Activated CD8-positive, alpha-beta memory T cell treated with anti-CD3 and anti-CD28 coated beads, Interleukin-2, amount 50 U/mL, for 24 hours (primary cell): ENCODE data around the gene CGN.

Source experiments
- DNase-seq: peaks from one replicate; pipeline ENCODE4 v3.0.0-alpha.2; 2020; ENCODE audit errors: extremely low read depth

Gene CGN

DNA sequence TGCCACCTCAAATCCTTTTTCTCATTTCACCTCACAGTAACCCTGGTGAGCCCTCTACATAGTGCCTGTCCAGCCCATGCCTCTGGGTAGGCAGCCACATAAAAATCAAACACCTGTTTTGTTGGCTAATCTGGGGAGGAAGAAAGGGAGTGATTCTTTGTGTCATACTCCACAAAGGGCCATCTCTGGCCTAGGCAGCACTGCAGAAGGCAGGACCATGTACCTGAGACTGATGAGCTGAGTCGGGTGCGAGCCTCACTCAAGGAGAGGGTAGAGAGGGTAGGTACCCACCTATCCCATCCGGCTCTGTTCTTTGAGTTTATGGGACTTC, 36.7 kb downstream of the CGN start:
- no peak for DNase-seq

- DNase-seq = no peak
Observed at GRCh38 chr1:151549199-151549598, 38.0 kb downstream of the CGN start.

DNA sequence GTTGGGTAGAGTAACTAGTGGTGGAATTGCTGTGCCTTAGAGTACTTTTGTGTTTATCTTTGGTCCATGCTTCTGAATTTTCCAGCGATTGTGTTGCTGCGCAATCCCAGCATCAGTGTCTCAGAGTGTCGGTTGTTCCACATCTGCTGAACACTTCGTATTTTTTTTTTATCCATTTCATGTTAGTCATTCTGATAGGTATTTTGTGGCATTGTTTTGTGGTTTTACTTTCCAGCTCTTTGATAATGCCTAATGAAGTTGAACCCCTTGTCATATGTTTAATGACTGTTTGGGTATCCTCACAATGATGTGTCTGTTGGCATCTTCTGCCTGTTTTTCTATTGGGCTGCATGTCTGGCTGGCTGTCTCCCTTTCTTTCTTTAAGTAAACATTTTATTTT, 42.5 kb downstream of the CGN start:
- no peak for DNase-seq

DNA sequence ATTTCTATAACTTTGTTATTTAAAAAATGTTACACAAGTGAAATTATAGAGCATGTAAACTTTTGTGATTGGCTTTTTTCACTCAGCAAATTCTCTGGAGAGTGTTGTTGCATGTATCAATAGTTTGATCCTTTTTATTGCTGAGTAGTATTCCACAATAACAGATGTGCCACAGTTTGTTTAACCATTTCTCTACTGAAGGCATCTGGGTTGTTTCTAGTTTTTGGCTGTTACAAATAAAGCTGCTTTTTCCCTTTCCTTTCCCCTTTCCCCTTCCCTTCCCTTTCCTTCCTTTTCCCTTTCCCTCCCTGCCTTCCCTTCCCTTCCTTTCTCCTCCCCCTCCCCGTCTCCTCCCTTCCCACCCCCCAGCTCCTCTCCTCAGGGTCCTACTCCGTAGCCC, 44.9 kb downstream of the CGN start:
- no peak for DNase-seq

GRCh38 chr1:151562661-151563060, 51.5 kb downstream of the CGN start:
- DNase-seq = no peak

GRCh38 chr1:151563376-151563775, 52.2 kb downstream of the CGN start:
- no peak for DNase-seq

- DNase-seq = no peak
Observed at GRCh38 chr1:151565502-151566189, 54.5 kb downstream of the CGN start.

GRCh38 chr1:151568626-151569088, 57.5 kb downstream of the CGN start:
- DNase-seq = no peak

DNA sequence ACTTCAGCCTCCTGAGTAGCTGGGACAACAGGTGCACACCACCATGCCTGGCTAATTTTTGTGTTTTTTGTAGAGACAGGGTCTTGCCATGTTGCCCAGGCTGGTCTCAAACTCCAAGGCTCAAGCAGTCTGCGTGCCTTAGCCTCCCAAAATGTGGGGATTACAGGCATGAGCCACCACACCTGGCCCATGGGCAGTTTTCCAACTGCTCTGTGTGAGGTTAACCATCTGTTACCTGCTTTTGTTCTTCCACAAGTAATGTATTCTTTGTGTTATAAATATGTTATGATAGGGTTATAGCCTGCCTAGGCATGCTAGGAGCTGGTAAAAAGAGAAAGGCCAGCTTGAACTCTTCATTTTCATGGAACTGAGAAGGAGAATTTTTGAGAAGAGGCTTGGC, 59.6 kb downstream of the CGN start:
- no peak for DNase-seq

GRCh38 chr1:151574575-151575529, 63.7 kb downstream of the CGN start:
- DNase-seq = no peak

GRCh38 chr1:151577173-151577572, 66.0 kb downstream of the CGN start:
- DNase-seq = no peak

DNA sequence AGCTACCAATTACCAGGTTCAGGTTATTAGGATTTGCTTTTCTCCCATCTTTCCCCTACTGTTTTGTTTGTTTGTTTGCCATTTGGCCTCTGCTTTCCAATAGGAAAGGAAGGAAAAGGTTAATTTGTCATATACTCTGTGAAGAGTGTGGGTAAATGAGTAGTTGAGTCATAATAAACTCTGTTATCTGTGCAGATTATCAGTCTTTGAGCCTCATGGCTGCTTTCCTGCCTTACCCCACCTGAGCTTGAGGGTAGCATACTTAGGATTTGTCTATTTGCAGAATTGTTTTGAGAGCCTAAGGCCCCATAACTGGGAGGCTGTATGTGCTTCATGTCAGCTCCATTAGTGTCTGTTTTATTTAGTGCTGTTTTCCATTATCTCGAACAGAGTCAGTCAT, 67.8 kb downstream of the CGN start:
- no peak for DNase-seq

DNA sequence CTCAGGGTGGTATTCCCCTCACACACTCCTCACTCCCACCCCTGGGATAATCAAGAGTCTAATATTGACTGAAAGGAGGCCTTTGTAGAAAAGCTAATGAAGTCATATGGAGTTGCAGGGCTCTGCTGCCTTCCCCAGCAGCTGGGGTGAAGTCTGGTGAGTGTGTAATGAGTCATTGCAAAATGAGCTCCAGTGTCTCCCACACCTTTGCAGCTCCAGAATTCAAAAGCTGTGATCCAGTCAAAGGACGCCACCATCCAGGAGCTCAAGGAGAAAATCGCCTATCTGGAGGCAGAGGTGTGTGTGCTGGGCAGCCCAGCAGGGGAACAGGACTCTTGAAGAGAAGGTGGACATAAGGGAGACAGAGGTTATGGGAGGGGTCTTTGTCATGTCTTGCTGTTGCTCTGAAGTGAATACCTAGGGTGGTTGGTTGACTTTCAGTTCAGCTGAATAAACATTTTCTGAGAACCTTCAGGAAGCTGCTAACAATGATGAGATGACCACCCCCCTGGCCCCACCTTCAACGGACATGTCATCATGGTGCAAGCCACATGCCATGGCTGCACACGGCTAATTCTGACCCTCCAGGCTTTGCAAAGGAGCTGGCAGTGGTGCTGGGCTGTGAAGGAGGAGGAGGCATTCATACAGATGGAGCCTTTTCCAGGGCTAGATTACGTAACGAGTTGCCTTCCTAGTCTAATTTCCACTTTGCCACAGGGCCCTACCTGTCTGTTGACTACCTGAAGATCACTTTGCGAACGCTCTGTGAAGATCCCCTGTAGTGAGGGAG, 68.4 kb downstream of the CGN start:
- DNase-seq = no peak

DNA sequence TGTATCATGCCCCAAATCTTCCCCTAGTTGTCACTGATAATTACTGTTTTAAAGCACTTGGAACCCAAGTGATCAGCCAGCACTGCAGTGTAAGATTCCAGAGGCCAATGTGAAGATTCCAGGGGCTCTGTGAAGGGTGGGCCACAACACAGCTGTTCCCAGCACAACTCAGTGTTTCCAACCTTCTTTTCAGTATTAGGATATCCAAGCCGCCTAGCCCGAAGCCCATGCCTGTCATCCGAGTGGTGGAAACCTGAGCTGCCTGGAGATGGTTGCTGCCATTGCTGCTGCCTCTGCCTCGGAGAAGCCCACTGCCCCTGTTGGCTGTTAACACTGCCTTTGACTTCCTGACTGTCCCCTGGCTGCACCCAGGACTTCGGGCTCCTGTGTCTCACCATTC, 70.3 kb downstream of the CGN start:
- no peak for DNase-seq

DNA sequence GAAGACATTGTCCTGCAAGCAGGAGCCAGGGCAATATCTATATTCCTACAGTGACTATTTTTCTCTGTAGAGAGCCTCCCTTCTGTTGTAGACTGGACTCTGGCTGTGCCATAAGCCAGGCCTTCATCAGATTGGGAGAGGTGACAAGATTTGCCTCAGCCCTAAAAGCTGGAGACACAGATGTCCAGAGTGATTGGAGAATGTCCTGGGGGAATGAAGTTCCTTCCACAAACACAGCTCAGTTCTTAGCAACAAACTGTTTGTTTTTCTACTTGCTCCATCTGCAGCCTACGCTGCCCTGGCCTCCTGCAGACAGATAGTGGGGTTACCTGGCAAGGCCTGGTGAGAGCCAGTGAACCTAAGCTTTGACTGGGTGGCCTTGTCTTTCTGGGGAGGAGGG, 70.7 kb downstream of the CGN start:
- no peak for DNase-seq

GRCh38 chr1:151583796-151584195, 72.6 kb downstream of the CGN start:
- DNase-seq = no peak

DNA sequence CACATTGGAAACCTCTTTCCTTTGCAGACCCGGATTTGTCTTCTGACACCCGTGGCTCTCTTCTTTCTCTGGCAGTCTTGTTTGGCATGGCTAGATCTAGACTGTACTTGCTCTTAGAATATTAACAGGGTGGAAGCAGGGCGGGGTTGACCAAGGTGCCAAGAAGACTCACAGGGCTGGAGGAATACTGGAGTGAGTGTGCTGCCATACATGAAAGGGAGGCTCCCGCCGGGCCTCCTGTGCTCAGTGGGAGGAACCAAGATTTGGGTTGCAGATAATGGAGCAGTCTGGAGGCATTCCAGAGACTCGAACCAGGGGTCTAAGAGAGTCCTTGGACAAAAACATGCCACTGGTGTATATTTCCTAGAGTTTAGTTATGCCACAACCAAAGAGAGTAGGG, 73.1 kb downstream of the CGN start:
- no peak for DNase-seq

DNA sequence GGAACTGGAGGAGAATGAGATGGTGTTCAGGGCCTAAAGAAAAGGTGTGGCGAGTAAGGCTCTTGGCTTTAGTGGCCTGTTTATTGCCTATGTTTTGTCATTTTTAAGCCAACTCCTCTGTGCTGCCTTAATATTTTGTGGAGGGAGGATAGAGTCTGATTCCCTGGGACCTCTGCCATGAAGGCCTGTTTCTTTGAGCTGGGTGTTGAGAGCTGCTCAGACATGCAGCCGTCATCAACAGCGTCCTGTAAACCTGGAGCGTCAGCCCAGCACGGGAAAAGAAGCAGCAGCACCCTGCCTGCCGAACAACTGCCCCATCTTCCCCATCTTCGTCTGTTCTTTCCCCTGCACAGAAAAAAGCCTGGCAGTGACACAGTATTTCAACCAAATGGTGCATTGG, 73.6 kb downstream of the CGN start:
- no peak for DNase-seq

GRCh38 chr1:151585622-151586021, 74.4 kb downstream of the CGN start:
- DNase-seq = no peak
